Transverse colon (tissue), 4 donors: ENCODE results near the gene PRKCZ. TPM values are rescaled to one million over a fixed set of nuclear protein-coding genes. Genes with fewer than 3 reads are reported as not detected.

Experiments
- DNase-seq: peaks from one replicate; pipeline ENCODE4 v3.0.0-alpha.2; 2019
- H3K27ac ChIP-seq, 4 donors: fragments of 200-600 bp; sonication (generic); 2 replicates each; pipeline ENCODE4 v1.5.1; 2016 to 2018; ENCODE audit warnings: inconsistent platforms in 4 of 4
- H3K27me3 ChIP-seq: fragments of 200-600 bp; sonication (generic); 2 replicates; pipeline ENCODE4 v1.5.1; 2017; ENCODE audit warnings: inconsistent platforms
- H3K36me3 ChIP-seq, 4 donors: fragments of 200-600 bp; sonication (generic); 2 replicates each; pipeline ENCODE4 v1.5.1; 2017 to 2019; ENCODE audit warnings: inconsistent platforms in 4 of 4
- H3K4me1 ChIP-seq, 4 donors: fragments of 200-600 bp; sonication (generic); 2 replicates each; pipeline ENCODE4 v1.5.1; 2017 to 2020; ENCODE audit warnings: inconsistent platforms in 4 of 4
- H3K4me3 ChIP-seq, 4 donors: fragments of 200-600 bp; sonication (generic); 1 replicate in 1 of 4; 2 replicates in 3 of 4; pipeline versions ENCODE4 v1.5.1 to v1.6.1; 2017 to 2019; ENCODE audit warnings: inconsistent platforms in 4 of 4
- H3K9me3 ChIP-seq, 2 donors: fragments of 200-600 bp; sonication (generic); 2 replicates each; pipeline ENCODE4 v1.5.1; 2017 to 2019; ENCODE audit warnings: inconsistent platforms in 2 of 2
- CTCF ChIP-seq, 5 experiments: fragments of 200-600 bp in 3 of 5; fragments of 450-650 bp in 2 of 5; sonication (generic) in 3 of 5; IDR thresholded peaks; 1 replicate in 2 of 5; 2 replicates in 3 of 5; pipeline ENCODE4 v1.5.1; 2016 to 2017; ENCODE audit warnings: antibody characterized with exemption in 5 of 5, inconsistent platforms in 3 of 5, mild to moderate bottlenecking in 2 of 5, moderate library complexity in 1 of 5
- EP300 ChIP-seq: sonication (generic); formaldehyde crosslinking; IDR thresholded peaks from one replicate; pipeline ENCODE4 v1.6.1; 2017; ENCODE audit warnings: antibody characterized with exemption, low read depth
- POLR2A ChIP-seq: fragments of 450-650 bp; IDR thresholded peaks from one replicate; pipeline ENCODE4 v1.6.1; 2016; ENCODE audit warnings: antibody characterized with exemption, mild to moderate bottlenecking, moderate library complexity
- POLR2AphosphoS5 ChIP-seq, 3 donors: sonication (generic); formaldehyde crosslinking; IDR thresholded peaks; one replicate each; pipeline ENCODE4 v1.6.1; 2016; ENCODE audit warnings: antibody characterized with exemption in 3 of 3
- WGBS, 2 donors: methylation state at CpG; one replicate each; pipeline ENCODE4 v1.1.5; 2018; ENCODE audit warnings: low coverage in 1 of 2; 5-methylcytosine and 5-hydroxymethylcytosine counted together
- in situ Hi-C, 4 donors: fragments of 200-750 bp; cut with MboI; loops; one replicate each; pipeline versions ENCODE4 v1.15.0 to v1.15.1; 2017; ENCODE audit warnings: low sequenced_read_pairs in 3 of 4, low pct_ligation_motif_present in 1 of 4, low pct_unique_long_range_greater_than_20kb in 1 of 4
- intact Hi-C: fragments of 100-400 bp; cut with DNase I; formaldehyde crosslinking; loops from one replicate; pipeline ENCODE4 v1.15.1; 2023; ENCODE audit warnings: low total_unique reads
- total RNA-seq, 4 donors: library from RNA; depleted of rRNA; stranded (reverse); fragments of >200 nt; gene quantifications; one replicate each; pipeline ENCODE4 v1.1.0, GENCODE V29; 2016

The PRKCZ gene
- total RNA-seq, 4 donors from 2014 or later: 48.6 to 96.7 (median 54.4) TPM

DNA sequence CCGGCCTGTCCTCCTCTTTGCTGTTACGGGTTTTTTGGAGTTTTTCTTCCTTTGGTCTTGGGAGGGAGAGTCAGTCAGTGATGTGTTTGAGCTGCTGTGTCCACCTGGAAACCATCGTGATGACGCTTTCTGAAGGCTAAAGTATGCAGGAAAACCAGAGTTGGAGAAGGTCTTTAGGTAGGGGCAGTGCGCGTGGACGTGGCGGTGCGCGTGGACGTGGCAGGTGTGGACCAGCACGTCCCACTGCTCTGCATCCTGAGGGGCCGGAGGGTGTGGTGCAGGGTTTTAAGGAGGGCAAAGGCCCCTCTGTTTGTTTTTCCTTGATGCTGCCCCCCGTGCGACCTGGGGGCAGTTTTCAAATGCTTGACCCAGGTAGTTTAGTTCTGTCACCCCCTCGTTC is 29.9 kb downstream of the PRKCZ start:
- H3K36me3 ChIP-seq: peaks cover 0 to 9% (median 0%) of the 10 kb centered on the region in 4 donors
- TF ChIP-seq POLR2A (no peak), EP300 (no peak), CTCF (IDR thresholded peaks at IDR 0.05) (no peak), POLR2AphosphoS5 (IDR thresholded peaks at IDR 0.05) (no peak)
- H3K9me3 ChIP-seq: peaks cover 12% of the 10 kb centered on the region in 2 donors
- no peak for DNase-seq
- no peak overlapping the region for H3K27ac ChIP-seq
- in situ Hi-C loops: no loop called here
- 40 to 95% methylated on average over 1 to 16 of the region's 16 CpGs for WGBS, 2 donors
- no peaks in the 10 kb centered on the region for H3K27me3 ChIP-seq
- H3K4me1 ChIP-seq: no peaks in the 10 kb centered on the region
- intact Hi-C loops: no loop called here
- no peak overlapping the region for H3K4me3 ChIP-seq

- H3K27ac ChIP-seq: no peak overlapping the region
- H3K4me1 ChIP-seq: no peaks in the 10 kb centered on the region
- H3K9me3 ChIP-seq: peaks cover 12% of the 10 kb centered on the region in 2 donors
- in situ Hi-C loops: no loop called here
- TF ChIP-seq EP300 (no peak), POLR2AphosphoS5 (IDR thresholded peaks at IDR 0.05) (no peak), POLR2A (no peak), CTCF (IDR thresholded peaks at IDR 0.05) (no peak)
- no peaks in the 10 kb centered on the region for H3K27me3 ChIP-seq
- DNase-seq: no peak
- intact Hi-C loops: no loop called here
- peaks cover 0 to 9% (median 0%) of the 10 kb centered on the region in 4 donors for H3K36me3 ChIP-seq
- 97% methylated on average over 20 of the region's 20 CpGs; no CpG with 5 or more reads in 1 of the 2 donors for WGBS, 2 donors
- H3K4me3 ChIP-seq: no peak overlapping the region
Measured at GRCh38 chr1:2080884-2081283, 30.7 kb downstream of the PRKCZ start.

DNA sequence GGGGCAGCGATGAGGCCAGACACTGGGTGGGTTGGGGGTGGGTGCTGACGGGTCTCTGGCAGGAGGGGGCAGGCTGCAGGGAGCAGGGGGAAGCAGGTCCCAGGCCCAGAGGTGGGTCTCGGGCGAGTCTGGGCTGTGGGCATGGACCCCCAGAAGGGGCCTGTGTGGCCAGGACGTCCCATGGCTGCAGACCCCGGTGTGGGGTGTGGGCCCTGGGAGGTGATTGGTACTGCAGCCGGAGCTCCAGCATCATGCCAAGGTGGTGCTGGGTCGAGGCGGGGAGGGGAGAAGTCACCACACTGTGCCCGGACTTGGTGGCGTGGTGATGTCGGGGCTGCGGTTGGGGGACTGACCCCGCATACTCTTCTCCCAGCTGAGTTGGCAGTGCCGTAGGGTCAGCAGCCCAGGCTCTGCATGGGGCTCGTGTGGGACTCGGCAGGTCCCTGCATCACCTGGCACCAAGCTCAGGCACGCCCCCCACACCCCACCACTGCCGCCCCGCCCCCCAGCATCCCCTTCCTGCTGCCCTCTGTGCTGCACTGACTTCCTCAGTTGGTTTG is 31.2 kb downstream of the PRKCZ start:
- H3K4me3 ChIP-seq: no peak overlapping the region
- H3K9me3 ChIP-seq: peaks cover 12% of the 10 kb centered on the region in 2 donors
- peaks cover 0 to 9% (median 0%) of the 10 kb centered on the region in 4 donors for H3K36me3 ChIP-seq
- H3K27me3 ChIP-seq: no peaks in the 10 kb centered on the region
- no peak for DNase-seq
- no peak overlapping the region for H3K27ac ChIP-seq
- intact Hi-C loops: no loop called here
- in situ Hi-C loops: no loop called here
- H3K4me1 ChIP-seq: no peaks in the 10 kb centered on the region
- 92% methylated on average over 19 of the region's 20 CpGs; no CpG with 5 or more reads in 1 of the 2 donors for WGBS, 2 donors
- TF ChIP-seq EP300 (no peak), POLR2A (no peak), POLR2AphosphoS5 (IDR thresholded peaks at IDR 0.05) (no peak), CTCF (IDR thresholded peaks at IDR 0.05) (no peak)

DNA sequence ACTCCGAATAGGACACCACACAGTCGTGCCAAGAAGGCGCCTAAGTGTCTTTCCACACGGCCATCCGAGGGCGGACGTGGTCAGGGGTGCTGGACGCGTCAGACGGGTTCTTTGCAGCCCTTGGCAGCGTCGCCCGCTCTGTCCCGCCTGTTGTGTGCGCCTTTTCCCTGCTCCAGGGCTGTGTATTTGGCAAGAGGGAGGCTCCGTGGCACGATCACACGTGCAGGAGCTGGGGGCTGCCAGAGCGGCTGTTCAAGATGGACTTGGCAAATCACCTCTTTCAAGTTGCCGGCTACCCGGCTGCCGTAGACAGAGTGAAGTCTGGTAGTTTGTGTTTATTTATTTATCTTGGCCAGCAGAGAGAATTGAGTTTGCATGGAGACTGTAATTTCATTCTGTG is 31.9 kb downstream of the PRKCZ start:
- H3K4me1 ChIP-seq: no peaks in the 10 kb centered on the region
- DNase-seq: no peak
- TF ChIP-seq POLR2A (no peak), POLR2AphosphoS5 (IDR thresholded peaks at IDR 0.05) (no peak)
- H3K4me3 ChIP-seq: no peak overlapping the region
- no peaks in the 10 kb centered on the region for H3K27me3 ChIP-seq
- intact Hi-C loops: no loop called here
- peaks cover 0 to 9% (median 0%) of the 10 kb centered on the region in 4 donors for H3K36me3 ChIP-seq
- peaks cover 12% of the 10 kb centered on the region in 2 donors for H3K9me3 ChIP-seq
- 93 to 100% methylated on average over 1 to 22 of the region's 22 CpGs for WGBS, 2 donors
- in situ Hi-C loops: no loop called here
- H3K27ac ChIP-seq: no peak overlapping the region

GRCh38 chr1:2083666-2084065 is 33.5 kb downstream of the PRKCZ start:
- in situ Hi-C loops (no loop called here), intact Hi-C loops (no loop called here)
- H3K36me3 ChIP-seq: no peaks in the 10 kb centered on the region
- H3K9me3 ChIP-seq: no peaks in the 10 kb centered on the region
- no peak for DNase-seq
- no peak overlapping the region for H3K4me3 ChIP-seq
- H3K27ac ChIP-seq: no peak overlapping the region
- no peaks in the 10 kb centered on the region for H3K4me1 ChIP-seq
- WGBS, 2 donors: 86 to 88% methylated on average over 15 to 18 of the region's 18 CpGs
- TF ChIP-seq EP300: no peak
- H3K27me3 ChIP-seq: no peaks in the 10 kb centered on the region
